IPS-18c (cell line): Measurements from ENCODE around the gene GMPPB.
A peak's percentile ranks its signal among the peaks of the same experiment; 100 is the strongest.

Experiments used
- H3K4me3 ChIP-seq: 2 replicates; pipeline ENCODE4 v1.7.0; 2013; ENCODE audit warnings: low read depth, mild to moderate bottlenecking, low read length, moderate library complexity; ENCODE audit not compliant: insufficient read depth
- H3K9me3 ChIP-seq: one replicate; pipeline ENCODE4 v1.6.1; 2013; ENCODE audit warnings: mild to moderate bottlenecking, low read length, moderate library complexity; ENCODE audit not compliant: control insufficient read depth, insufficient read depth

GMPPB gene

GRCh38 chr3:49717959-49718857, 5.5 kb downstream of the GMPPB start:
- H3K4me3 ChIP-seq, result peak overlapping the region; percentile 77
- H3K9me3 ChIP-seq, result no peaks in the 10 kb centered on the region

GRCh38 chr3:49717211-49717958, 6.4 kb downstream of the GMPPB start:
- no peaks in the 10 kb centered on the region for H3K9me3 ChIP-seq
- no peak overlapping the region; the same call in 1 of the 2 replicates for H3K4me3 ChIP-seq

GRCh38 chr3:49716691-49717210, 7.0 kb downstream of the GMPPB start:
- Histone ChIP-seq H3K4me3 (no peak overlapping the region), H3K9me3 (no peaks in the 10 kb centered on the region)

GRCh38 chr3:49716169-49716568, 7.6 kb downstream of the GMPPB start:
- Histone ChIP-seq H3K9me3 (no peaks in the 10 kb centered on the region), H3K4me3 (no peak overlapping the region)

- no peaks in the 10 kb centered on the region for H3K9me3 ChIP-seq
- H3K4me3 ChIP-seq, result no peak overlapping the region
Observed at GRCh38 chr3:49715611-49716121, 8.1 kb downstream of the GMPPB start.

- Histone ChIP-seq H3K9me3 (no peaks in the 10 kb centered on the region), H3K4me3 (no peak overlapping the region)
Observed at GRCh38 chr3:49714728-49715550, 8.8 kb downstream of the GMPPB start.

GRCh38 chr3:49713336-49714105, 10.2 kb downstream of the GMPPB start:
- H3K9me3 ChIP-seq, result no peaks in the 10 kb centered on the region
- H3K4me3 ChIP-seq, result no peak overlapping the region

- H3K9me3 ChIP-seq, result no peaks in the 10 kb centered on the region
- H3K4me3 ChIP-seq, result no peak overlapping the region
Observed at GRCh38 chr3:49712631-49713317, 11.0 kb downstream of the GMPPB start.

- H3K9me3 ChIP-seq, result no peaks in the 10 kb centered on the region
- no peak overlapping the region for H3K4me3 ChIP-seq
Observed at GRCh38 chr3:49712166-49712565, 11.6 kb downstream of the GMPPB start.

- H3K4me3 ChIP-seq, result no peak overlapping the region
- H3K9me3 ChIP-seq, result no peaks in the 10 kb centered on the region
Observed at GRCh38 chr3:49711489-49711888, 12.3 kb downstream of the GMPPB start.

GRCh38 chr3:49709852-49710251, 13.9 kb downstream of the GMPPB start:
- no peaks in the 10 kb centered on the region for H3K9me3 ChIP-seq

GRCh38 chr3:49707113-49707480, 16.7 kb downstream of the GMPPB start:
- Histone ChIP-seq H3K4me3 (no peak overlapping the region), H3K9me3 (no peaks in the 10 kb centered on the region)

More at GRCh38 chr3:49709852-49710251, 13.9 kb downstream of the GMPPB start:
- no peak overlapping the region for H3K4me3 ChIP-seq

- H3K9me3 ChIP-seq, result no peaks in the 10 kb centered on the region
- no peak overlapping the region for H3K4me3 ChIP-seq
Observed at GRCh38 chr3:49706456-49707112, 17.2 kb downstream of the GMPPB start.

GRCh38 chr3:49705390-49705960, 18.3 kb downstream of the GMPPB start:
- no peaks in the 10 kb centered on the region for H3K9me3 ChIP-seq
- no peak overlapping the region for H3K4me3 ChIP-seq

GRCh38 chr3:49704629-49705028, 19.1 kb downstream of the GMPPB start:
- no peaks in the 10 kb centered on the region for H3K9me3 ChIP-seq
- no peak overlapping the region for H3K4me3 ChIP-seq
